Measurements from ENCODE around the gene METTL9.
"Not testable (repeated sequence)": the region's sequence is repeated elsewhere in the genome, so short reads cannot be mapped to it uniquely, and the experiment has no call there.

The METTL9 gene

GRCh38 chr16:21639493-21639892 lies 40.1 kb downstream of the METTL9 start:
- no peak for TF ChIP-seq JUND (IDR thresholded peaks at IDR 0.05; ENCODE audit: low read depth)
- in situ Hi-C loops (cut with HindIII; ENCODE audit: low pct_unique_long_range_greater_than_20kb, low sequenced_read_pairs): no loop called here

GRCh38 chr16:21641916-21642315 lies 42.5 kb downstream of the METTL9 start:
- in situ Hi-C loops (cut with HindIII; ENCODE audit: low pct_unique_long_range_greater_than_20kb, low sequenced_read_pairs): no loop called here

More at GRCh38 chr16:21639493-21639892, 40.1 kb downstream of the METTL9 start:
- DNase-seq (ENCODE audit: low read depth in 1 of 2, low spot score in 1 of 2): no peak

GRCh38 chr16:21642861-21643260 lies 43.5 kb downstream of the METTL9 start:
- in situ Hi-C loops (cut with HindIII; ENCODE audit: low pct_unique_long_range_greater_than_20kb, low sequenced_read_pairs): no loop called here
- DNase-seq (ENCODE audit: low read depth in 1 of 2, low spot score in 1 of 2): no peak
- TF ChIP-seq JUND (IDR thresholded peaks at IDR 0.05; ENCODE audit: low read depth): no peak

More at GRCh38 chr16:21641916-21642315, 42.5 kb downstream of the METTL9 start:
- DNase-seq (ENCODE audit: low read depth in 1 of 2, low spot score in 1 of 2): no peak
- TF ChIP-seq JUND (IDR thresholded peaks at IDR 0.05; ENCODE audit: low read depth): no peak

- in situ Hi-C loops (cut with HindIII; ENCODE audit: low pct_unique_long_range_greater_than_20kb, low sequenced_read_pairs): no loop called here
- no peak for DNase-seq (ENCODE audit: low read depth in 1 of 2, low spot score in 1 of 2)
- no peak for TF ChIP-seq JUND (IDR thresholded peaks at IDR 0.05; ENCODE audit: low read depth)
Measured at GRCh38 chr16:21643785-21644184, 44.4 kb downstream of the METTL9 start.

GRCh38 chr16:21644674-21645073 lies 45.3 kb downstream of the METTL9 start:
- TF ChIP-seq JUND (IDR thresholded peaks at IDR 0.05; ENCODE audit: low read depth): no peak
- DNase-seq (ENCODE audit: low read depth in 1 of 2, low spot score in 1 of 2): no peak
- in situ Hi-C loops (cut with HindIII; ENCODE audit: low pct_unique_long_range_greater_than_20kb, low sequenced_read_pairs): no loop called here

GRCh38 chr16:21645261-21645721 lies 45.9 kb downstream of the METTL9 start:
- DNase-seq (ENCODE audit: low read depth in 1 of 2, low spot score in 1 of 2): no peak
- in situ Hi-C loops (cut with HindIII; ENCODE audit: low pct_unique_long_range_greater_than_20kb, low sequenced_read_pairs): no loop called here

GRCh38 chr16:21646091-21646490 lies 46.7 kb downstream of the METTL9 start:
- no peak for DNase-seq (ENCODE audit: low read depth in 1 of 2, low spot score in 1 of 2)
- in situ Hi-C loops (cut with HindIII; ENCODE audit: low pct_unique_long_range_greater_than_20kb, low sequenced_read_pairs): no loop called here
- no peak for TF ChIP-seq JUND (IDR thresholded peaks at IDR 0.05; ENCODE audit: low read depth)

More at GRCh38 chr16:21645261-21645721, 45.9 kb downstream of the METTL9 start:
- no peak for TF ChIP-seq JUND (IDR thresholded peaks at IDR 0.05; ENCODE audit: low read depth)

- no peak for TF ChIP-seq JUND (IDR thresholded peaks at IDR 0.05; ENCODE audit: low read depth)
Measured at GRCh38 chr16:21646721-21647561, 47.6 kb downstream of the METTL9 start.

GRCh38 chr16:21647562-21648164 lies 48.3 kb downstream of the METTL9 start:
- in situ Hi-C loops (cut with HindIII; ENCODE audit: low pct_unique_long_range_greater_than_20kb, low sequenced_read_pairs): no loop called here
- no peak for DNase-seq (ENCODE audit: low read depth in 1 of 2, low spot score in 1 of 2)
- no peak for TF ChIP-seq JUND (IDR thresholded peaks at IDR 0.05; ENCODE audit: low read depth)

More at GRCh38 chr16:21646721-21647561, 47.6 kb downstream of the METTL9 start:
- in situ Hi-C loops (cut with HindIII; ENCODE audit: low pct_unique_long_range_greater_than_20kb, low sequenced_read_pairs): no loop called here
- no peak for DNase-seq (ENCODE audit: low read depth in 1 of 2, low spot score in 1 of 2)

GRCh38 chr16:21649826-21650406 lies 50.5 kb downstream of the METTL9 start:
- DNase-seq (ENCODE audit: low read depth in 1 of 2, low spot score in 1 of 2); in situ Hi-C loops (cut with HindIII; ENCODE audit: low pct_unique_long_range_greater_than_20kb, low sequenced_read_pairs): not testable (repeated sequence)

GRCh38 chr16:21650521-21650920 lies 51.1 kb downstream of the METTL9 start:
- DNase-seq (ENCODE audit: low read depth in 1 of 2, low spot score in 1 of 2): no peak
- in situ Hi-C loops (cut with HindIII; ENCODE audit: low pct_unique_long_range_greater_than_20kb, low sequenced_read_pairs): no loop called here
- TF ChIP-seq JUND (IDR thresholded peaks at IDR 0.05; ENCODE audit: low read depth): no peak

- TF ChIP-seq JUND (IDR thresholded peaks at IDR 0.05; ENCODE audit: low read depth): no peak
- in situ Hi-C loops (cut with HindIII; ENCODE audit: low pct_unique_long_range_greater_than_20kb, low sequenced_read_pairs): no loop called here
- no peak for DNase-seq (ENCODE audit: low read depth in 1 of 2, low spot score in 1 of 2)
Measured at GRCh38 chr16:21651515-21651914, 52.1 kb downstream of the METTL9 start.

- in situ Hi-C loops (cut with HindIII; ENCODE audit: low pct_unique_long_range_greater_than_20kb, low sequenced_read_pairs): no loop called here
- no peak for DNase-seq (ENCODE audit: low read depth in 1 of 2, low spot score in 1 of 2)
- TF ChIP-seq JUND (IDR thresholded peaks at IDR 0.05; ENCODE audit: low read depth): no peak
Measured at GRCh38 chr16:21652453-21652852, 53.1 kb downstream of the METTL9 start, which contains the start of gene IGSF6. Gene IGSF6 (minus strand): TSS chr16:21652608. CDS start chr16:21652598, 10 bp downstream.
